HG03097 (cell line): ENCODE results near the gene ARHGAP26.

Experiments used
- ATAC-seq: cut with Tn5 transposase; IDR thresholded peaks from one replicate; pipeline ENCODE4 v1.9.1; 2021; ENCODE audit not compliant: unreplicated experiment, low FRiP score

ARHGAP26 gene

GRCh38 chr5:142782976-142783530 is 12.9 kb downstream of the ARHGAP26 start:
- no peak for ATAC-seq

DNA sequence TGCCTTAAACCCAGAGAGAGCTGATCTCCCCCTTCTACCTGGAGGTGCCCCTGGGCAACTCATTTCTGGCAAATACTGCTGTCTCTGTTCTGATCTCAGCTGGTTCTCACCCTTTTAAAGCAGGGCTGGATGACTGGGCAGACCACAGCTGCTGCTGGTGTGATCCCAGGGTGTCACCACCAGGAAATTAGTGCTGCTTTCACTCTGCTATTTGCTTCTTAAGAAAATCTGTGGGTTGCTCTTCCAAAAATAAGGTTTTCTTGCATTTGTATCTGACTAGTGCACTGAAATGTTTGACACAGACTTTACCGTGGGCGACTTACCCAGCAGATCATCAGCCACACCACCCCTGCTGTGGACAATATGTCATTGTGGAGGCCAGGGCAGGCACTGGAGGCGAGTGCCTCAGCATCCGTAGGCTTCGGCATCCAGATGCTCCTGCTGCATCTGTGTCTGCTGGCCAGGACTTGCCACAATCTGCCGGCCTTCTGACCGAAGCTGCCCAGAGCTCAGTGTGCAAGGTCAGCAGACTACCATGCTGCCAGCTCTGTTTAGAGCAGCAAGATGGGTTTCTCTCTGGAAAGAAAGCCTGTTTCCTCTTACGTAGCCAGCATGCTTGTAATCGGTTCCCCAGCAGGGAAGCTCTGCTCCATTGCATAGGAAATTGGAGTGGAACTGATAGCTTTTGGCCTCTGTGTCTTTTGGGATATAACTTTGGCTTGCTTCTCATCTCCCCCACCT is 13.6 kb downstream of the ARHGAP26 start:
- ATAC-seq, result peak; percentile 82

- no peak for ATAC-seq
Observed at GRCh38 chr5:142784401-142784955, 14.3 kb downstream of the ARHGAP26 start.

DNA sequence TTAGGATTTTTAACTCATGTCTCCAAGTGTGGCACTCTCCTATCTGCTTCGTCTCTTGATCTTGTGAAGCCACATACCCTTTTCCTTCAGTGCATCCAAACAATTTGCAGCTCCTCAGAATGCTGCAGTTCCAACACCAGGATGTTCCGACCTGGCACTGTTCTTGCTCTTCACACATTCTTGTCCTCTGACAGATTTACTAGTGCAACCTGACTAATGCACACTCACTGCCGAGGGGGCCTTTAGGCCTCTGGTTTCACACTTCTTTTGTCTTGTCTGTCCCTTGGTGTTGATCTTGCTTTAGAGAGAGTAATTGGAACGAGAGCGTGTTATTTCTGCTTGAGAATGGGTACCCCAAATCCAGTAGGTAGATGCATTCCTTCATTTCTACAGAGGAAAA is 15.0 kb downstream of the ARHGAP26 start:
- no peak for ATAC-seq

GRCh38 chr5:142789206-142789605 is 19.0 kb downstream of the ARHGAP26 start:
- no peak for ATAC-seq

GRCh38 chr5:142792012-142792864 is 22.1 kb downstream of the ARHGAP26 start:
- no peak for ATAC-seq

DNA sequence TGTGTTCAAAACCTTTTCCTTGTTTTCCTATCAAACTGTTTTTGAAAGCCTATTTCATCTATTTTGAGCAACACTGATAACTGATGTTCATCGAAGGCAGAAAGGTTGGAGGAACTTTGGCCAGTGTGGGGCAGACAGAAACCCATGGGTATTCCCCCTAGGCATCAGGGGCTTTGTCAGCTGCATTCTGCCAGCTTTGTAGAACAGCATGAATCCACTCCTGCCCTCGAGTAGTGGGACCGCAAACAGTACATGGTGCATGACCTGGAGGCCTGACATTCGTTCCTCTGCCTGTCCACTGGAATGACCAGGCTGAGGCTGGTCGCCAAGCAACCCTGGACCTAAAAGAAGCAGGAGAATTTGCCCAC is 22.7 kb downstream of the ARHGAP26 start:
- ATAC-seq, result no peak

DNA sequence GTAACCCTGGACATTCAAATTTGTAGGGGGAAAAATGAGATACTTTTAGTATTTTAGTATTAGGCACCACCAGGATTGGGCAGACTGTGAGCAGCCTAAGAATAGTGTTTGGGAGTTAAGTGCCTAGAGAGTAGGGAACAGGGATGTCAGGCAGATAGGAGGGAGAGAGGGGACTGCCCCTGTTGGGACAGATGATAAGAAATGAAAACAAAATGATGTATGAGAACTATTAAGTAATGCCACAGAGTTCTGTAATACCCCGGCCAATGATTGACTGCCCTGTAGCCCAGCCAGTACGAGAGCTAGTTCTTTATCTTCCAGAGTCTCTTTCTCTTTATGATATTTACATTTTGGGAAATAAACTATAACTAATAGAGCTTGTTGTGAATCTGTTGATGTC is 24.4 kb downstream of the ARHGAP26 start:
- no peak for ATAC-seq

- no peak for ATAC-seq
Observed at GRCh38 chr5:142795251-142795650, 25.1 kb downstream of the ARHGAP26 start.

DNA sequence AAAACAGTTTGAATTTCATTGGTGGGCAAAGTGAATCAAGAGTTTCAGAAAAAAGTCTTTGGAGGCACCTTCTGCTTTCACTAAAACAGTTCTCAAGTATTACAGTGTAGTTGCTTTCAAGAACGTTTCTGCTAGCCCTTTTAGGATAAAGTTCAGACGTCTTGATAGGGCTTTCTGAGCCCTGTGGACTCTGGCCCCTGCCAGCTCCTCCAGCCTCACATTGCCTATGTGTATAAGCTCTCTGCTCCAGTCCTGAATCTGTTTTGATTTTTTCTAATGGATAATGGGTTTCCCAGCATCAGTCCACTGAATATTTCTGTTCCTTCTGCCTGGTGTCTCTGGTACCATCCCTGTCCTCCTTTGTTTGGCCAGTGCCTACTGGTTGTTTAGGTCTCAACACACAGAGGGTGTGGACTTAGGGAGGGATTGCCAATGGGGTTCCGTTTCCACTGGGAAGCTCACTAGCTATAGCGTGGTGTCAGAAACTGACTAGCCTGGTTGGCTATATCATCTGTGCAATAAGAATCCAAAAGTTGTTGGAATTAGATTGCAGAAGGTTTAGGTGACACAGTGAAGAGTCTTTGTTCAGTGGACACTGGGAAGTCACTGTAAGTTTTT is 26.4 kb downstream of the ARHGAP26 start:
- no peak for ATAC-seq

DNA sequence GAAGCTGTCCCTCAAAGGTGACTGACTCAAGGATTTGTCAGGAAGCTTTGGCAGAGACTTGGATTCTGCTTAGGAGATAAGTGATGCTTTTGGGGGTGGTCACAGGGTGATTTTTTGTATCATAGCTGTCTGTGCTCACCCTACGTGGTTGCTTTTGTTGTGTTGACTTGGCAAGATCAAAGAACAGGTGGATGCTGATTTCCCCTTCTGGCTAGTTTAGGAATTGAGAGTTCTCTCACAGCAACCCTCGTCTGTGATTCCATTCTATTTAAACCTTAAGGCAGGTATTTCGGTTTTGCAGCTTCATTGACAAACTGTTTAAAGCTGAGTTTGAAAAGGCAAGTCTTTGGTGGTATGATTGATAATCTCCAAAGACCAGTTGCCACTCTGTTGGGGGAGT is 27.2 kb downstream of the ARHGAP26 start:
- ATAC-seq, result no peak

DNA sequence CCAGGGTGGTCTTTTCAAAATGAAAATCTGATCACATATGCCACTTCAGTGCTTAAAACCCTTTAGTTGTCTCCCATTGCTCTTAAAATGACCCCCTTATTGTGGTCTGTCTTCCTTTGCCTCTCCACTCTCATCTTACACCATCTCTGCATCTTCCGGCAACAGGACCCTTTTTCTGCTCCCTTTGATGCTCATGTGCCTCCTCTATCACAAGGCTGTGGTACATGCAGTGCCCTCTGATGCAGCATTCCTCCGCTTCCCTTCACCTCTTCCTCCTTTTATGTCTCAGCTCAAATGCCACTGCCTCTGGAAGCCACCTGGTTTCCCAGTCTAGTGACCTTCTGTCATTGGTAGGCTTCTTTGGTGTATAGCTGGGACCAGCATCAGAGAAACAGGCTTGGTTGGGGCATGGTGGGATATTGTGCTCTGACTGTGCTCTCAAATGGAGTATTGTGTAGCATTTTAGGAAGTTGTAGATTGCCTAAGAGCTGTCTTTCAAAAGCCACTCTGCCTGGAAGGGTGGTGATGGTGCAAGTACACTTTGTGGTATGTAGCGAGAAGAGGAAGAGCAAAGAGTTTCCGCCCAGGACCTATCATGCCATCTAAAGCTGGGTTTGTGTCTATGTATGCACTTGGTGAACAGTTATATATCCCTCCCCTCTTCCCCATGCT is 28.1 kb downstream of the ARHGAP26 start:
- ATAC-seq, result no peak

GRCh38 chr5:142800776-142801494 is 30.8 kb downstream of the ARHGAP26 start:
- peak; percentile 72 for ATAC-seq

DNA sequence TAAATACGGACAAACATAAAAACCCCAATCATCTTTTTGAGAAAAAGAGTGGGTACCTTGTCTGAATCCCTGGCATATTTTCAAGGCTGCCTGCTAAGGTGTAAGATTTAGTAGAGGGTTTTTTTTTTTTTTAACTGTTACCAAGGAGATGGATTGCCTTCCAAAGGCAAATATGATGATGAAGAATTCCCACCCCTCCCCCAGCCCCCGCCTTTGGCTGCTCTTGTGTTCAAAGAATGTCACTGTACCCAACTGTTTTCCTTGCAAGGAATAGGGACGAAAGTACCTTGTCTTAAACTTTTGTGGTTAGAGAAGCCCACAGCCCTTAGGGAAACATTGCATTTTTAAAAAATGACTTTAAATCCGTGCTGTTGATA is 31.3 kb downstream of the ARHGAP26 start:
- no peak for ATAC-seq

DNA sequence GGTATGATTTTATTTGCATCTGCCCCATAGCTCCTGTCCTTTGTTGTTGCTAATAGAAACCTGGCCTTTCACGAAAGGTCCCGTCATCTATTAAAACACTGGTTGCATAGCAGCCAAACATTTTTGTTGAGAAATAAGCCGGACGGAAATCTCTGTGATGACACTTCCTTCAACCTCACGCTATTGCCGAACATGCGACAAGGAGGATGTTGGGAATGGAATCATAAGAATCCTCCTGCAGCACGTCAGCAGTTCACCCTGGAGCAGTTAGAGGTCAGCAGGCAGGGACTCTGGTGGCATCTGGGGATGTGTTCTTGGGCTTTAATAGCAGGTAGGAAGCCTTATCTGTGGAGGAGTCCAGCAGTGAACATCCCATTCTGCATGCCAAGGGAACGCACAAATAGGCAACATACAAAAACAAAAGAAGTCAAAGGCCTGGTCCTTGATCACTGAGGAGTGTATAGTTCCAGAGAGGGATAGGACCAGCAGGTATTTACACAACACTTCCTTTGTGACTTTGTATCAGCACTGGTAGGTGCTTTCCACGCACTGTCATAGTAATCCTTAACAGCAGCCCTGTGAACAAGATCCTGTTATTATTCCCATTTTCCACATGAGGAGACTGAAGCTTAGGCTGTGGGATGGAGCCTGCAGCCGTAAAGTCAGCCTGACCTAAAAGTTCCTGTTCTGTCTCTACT is 33.4 kb downstream of the ARHGAP26 start:
- no peak for ATAC-seq

GRCh38 chr5:142805339-142805738 is 35.2 kb downstream of the ARHGAP26 start:
- no peak for ATAC-seq

DNA sequence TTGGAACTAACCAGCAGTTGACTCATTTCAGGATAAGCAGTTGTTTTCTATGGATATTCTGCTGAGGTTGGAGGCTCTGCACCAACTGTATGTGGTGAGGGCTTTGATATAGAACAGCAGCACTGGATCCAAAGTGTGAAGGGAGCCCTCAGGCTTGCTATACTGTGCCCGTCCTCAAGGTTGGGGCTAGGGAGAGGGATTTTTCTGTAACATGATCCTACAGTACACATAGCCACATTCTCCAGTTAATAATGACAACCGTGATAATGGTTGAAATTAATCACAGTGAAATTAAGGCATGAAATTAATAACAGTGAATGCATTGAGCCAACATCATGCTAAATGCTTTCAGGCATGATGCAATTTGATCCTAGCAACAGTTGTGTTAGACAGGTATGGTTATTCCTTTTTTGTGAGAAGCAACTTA is 36.7 kb downstream of the ARHGAP26 start:
- ATAC-seq, result no peak

DNA sequence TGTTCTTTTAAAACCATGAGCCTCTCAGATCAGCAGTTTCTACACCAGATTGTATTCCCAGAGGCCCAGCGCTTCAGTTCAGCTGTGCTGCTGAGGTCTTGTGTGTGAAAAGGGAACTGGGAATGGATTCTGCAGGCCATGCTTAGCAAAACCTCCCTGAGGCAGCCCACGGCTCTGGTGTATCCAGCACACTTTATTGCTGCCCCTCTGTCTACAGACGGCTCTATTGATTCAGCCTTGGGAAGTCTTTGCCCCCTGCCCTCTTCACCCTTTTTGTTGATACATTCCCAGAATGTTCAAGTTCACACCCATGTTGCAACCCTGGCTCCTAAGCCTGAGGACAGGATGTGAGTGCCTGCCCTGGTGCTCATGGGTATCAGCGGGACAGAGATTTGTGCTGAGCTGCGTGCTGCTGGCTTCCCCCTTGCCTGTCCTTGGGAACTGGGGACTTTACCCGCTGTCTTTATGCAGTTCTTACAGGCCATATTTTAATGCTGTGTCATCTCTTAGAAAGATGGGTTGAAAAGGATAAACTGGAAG is 37.3 kb downstream of the ARHGAP26 start:
- no peak for ATAC-seq
